Calu3 (cell line): ENCODE results near the gene MRPS35. TPM values are rescaled to one million over a fixed set of nuclear protein-coding genes. Genes with fewer than 3 reads are reported as not detected.

ENCODE experiments used
- BruUV-seq: library from RNA; stranded (reverse); fragments of 400-500 nt; replicated peaks from 2 replicates; lab custom pipeline; 2021; lab: Mats Ljungman, UMichigan
- CTCF ChIA-PET: fragments of 300-600 bp; sonication (Branson Sonifier 250); formaldehyde crosslinking; loops from one replicate; lab custom pipeline; 2022; ENCODE audit warnings: antibody characterized with exemption; lab: Charles Lee
- DNase-seq: peaks from one replicate; pipeline ENCODE4 v3.0.0; 2022
- H3K27ac Mint-ChIP-seq: one replicate; pipeline ENCODE4 v1.8.0; 2022; ENCODE audit warnings: mixed read lengths; ENCODE audit not compliant: unreplicated experiment
- H3K27me3 Mint-ChIP-seq: one replicate; pipeline ENCODE4 v1.8.0; 2022; ENCODE audit warnings: mixed read lengths; ENCODE audit not compliant: unreplicated experiment
- H3K36me3 Mint-ChIP-seq: one replicate; pipeline ENCODE4 v1.8.0; 2022; ENCODE audit warnings: mild to moderate bottlenecking, moderate library complexity, mixed read lengths; ENCODE audit not compliant: insufficient read depth, unreplicated experiment
- H3K4me1 Mint-ChIP-seq: one replicate; pipeline ENCODE4 v1.8.0; 2022; ENCODE audit warnings: mild to moderate bottlenecking, low read depth, mixed read lengths; ENCODE audit not compliant: unreplicated experiment
- H3K4me3 Mint-ChIP-seq: one replicate; pipeline ENCODE4 v1.8.0; 2022; ENCODE audit warnings: mild to moderate bottlenecking, low read depth, moderate library complexity, mixed read lengths; ENCODE audit not compliant: unreplicated experiment
- H3K9me3 Mint-ChIP-seq: one replicate; pipeline ENCODE4 v1.8.0; 2022; ENCODE audit warnings: low read depth, mixed read lengths; ENCODE audit not compliant: unreplicated experiment
- intact Hi-C: fragments of 100-400 bp; cut with micrococcal nuclease; formaldehyde crosslinking; loops from one replicate; pipeline ENCODE4 v1.10.0; 2022; ENCODE audit not compliant: unreplicated experiment
- total RNA-seq: library from RNA; stranded (reverse); gene quantifications from 2 replicates; pipeline ENCODE4 v1.2.3, GENCODE V29; 2022
- TF ChIP-seq, protein P1 (sequence below): fragments of 200-600 bp; IDR thresholded peaks from one replicate; pipeline ENCODE4 v1.8.0; 2022; ENCODE audit warnings: antibody characterized with exemption; ENCODE audit not compliant: unreplicated experiment

MRPS35 gene
- total RNA-seq, 1 experiment from 2014 or later: 70.5 TPM

DNA sequence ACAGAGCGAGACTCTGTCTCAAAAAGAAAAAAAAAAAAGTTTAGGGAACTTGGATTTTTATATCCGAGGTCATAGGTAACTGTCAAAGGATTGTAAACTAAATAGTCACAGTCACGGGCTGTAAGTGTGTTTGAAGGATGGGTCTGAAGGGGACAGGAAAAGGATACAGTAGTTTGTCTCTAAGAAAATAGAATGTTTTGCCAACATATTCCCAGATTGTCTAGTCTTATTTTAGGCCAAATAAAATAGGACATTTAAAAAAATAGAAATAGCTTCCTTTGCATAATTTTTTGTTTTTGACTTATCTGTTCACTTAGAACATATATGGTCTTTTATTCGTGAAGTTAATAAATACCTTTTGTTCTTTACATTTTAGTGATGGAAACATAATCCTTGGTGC is 38.6 kb upstream of the MRPS35 start:
- TF ChIP-seq, protein P1, sequence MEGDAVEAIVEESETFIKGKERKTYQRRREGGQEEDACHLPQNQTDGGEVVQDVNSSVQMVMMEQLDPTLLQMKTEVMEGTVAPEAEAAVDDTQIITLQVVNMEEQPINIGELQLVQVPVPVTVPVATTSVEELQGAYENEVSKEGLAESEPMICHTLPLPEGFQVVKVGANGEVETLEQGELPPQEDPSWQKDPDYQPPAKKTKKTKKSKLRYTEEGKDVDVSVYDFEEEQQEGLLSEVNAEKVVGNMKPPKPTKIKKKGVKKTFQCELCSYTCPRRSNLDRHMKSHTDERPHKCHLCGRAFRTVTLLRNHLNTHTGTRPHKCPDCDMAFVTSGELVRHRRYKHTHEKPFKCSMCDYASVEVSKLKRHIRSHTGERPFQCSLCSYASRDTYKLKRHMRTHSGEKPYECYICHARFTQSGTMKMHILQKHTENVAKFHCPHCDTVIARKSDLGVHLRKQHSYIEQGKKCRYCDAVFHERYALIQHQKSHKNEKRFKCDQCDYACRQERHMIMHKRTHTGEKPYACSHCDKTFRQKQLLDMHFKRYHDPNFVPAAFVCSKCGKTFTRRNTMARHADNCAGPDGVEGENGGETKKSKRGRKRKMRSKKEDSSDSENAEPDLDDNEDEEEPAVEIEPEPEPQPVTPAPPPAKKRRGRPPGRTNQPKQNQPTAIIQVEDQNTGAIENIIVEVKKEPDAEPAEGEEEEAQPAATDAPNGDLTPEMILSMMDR: no peak
- intact Hi-C loops: no loop called here
- no peaks in the 10 kb centered on the region for H3K4me1 Mint-ChIP-seq
- DNase-seq: no peak
- H3K9me3 Mint-ChIP-seq: no peaks in the 10 kb centered on the region
- CTCF ChIA-PET: interaction anchor here (0.6 kb wide), 1 partner anchor 10 kb away, joined by 4 read pairs; no protein-coding TSS in a partner anchor
- H3K36me3 Mint-ChIP-seq: peaks cover 4% of the 10 kb centered on the region
- no peak overlapping the region for H3K4me3 Mint-ChIP-seq
- no peak overlapping the region for H3K27ac Mint-ChIP-seq
- no TSS peak for BruUV-seq
- H3K27me3 Mint-ChIP-seq: no peaks in the 10 kb centered on the region

DNA sequence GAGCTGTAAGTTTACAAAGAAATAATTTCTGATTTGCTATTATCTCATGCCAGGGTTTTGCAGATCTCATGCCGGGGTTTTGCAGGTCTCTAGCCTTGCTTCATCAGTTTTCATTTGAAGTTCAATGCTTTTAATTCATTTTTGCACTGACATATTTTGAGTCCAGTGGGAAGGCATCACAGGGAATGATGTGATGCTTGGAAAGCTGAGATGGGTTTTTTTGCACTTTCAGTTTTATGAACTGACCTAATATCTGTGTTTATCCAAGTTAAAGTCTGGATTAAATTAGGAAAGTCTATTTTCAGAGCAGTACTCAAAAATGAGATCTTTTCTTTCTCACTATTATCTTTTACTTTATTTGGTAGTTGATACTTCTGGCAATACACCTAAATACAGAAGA is 38.0 kb upstream of the MRPS35 start:
- Mint-ChIP-seq H3K36me3 (peaks cover 8% of the 10 kb centered on the region), H3K9me3 (no peaks in the 10 kb centered on the region), H3K27ac (no peak overlapping the region), H3K27me3 (no peaks in the 10 kb centered on the region), H3K4me1 (no peaks in the 10 kb centered on the region), H3K4me3 (no peak overlapping the region)
- BruUV-seq: no TSS peak
- TF ChIP-seq, protein P1: no peak
- intact Hi-C loops: no loop called here
- DNase-seq: no peak
- CTCF ChIA-PET: interaction anchor here (0.6 kb wide), 1 partner anchor 9 kb away, joined by 4 read pairs; no protein-coding TSS in a partner anchor

DNA sequence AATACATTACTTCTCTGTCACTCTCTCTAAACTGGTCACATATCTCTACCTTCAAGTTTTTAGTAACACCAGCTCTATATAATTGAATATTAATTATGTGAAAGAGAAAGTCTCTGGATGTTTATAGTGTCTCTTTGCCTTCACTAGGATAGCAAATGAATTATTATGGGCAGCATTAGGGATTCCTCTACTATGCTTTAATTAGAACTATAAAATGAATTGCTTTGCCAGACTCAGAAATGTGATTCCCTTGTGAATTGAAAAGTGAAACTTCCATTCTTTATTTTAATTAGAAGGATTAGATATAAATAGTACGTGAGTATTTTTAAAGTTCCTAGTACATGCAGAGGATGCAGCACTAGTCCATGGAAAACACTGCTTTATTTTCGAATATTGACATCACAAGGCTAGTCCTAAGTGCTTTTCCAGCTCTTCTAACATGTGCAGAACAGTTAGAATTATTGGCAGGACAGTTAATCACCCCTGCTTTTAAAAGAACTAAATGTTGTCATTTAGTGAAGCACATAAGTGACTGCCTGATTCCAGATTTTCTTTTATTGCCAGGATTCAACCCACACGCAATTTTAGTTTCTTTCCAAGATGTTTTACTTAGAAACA is 37.4 kb upstream of the MRPS35 start:
- H3K36me3 Mint-ChIP-seq: peaks cover 8% of the 10 kb centered on the region
- BruUV-seq: no TSS peak
- intact Hi-C loops: no loop called here
- CTCF ChIA-PET: no interaction called here
- H3K4me3 Mint-ChIP-seq: no peak overlapping the region
- H3K27ac Mint-ChIP-seq: no peak overlapping the region
- H3K9me3 Mint-ChIP-seq: no peaks in the 10 kb centered on the region
- no peak for DNase-seq
- H3K27me3 Mint-ChIP-seq: no peaks in the 10 kb centered on the region
- TF ChIP-seq, protein P1: no peak
- no peaks in the 10 kb centered on the region for H3K4me1 Mint-ChIP-seq

DNA sequence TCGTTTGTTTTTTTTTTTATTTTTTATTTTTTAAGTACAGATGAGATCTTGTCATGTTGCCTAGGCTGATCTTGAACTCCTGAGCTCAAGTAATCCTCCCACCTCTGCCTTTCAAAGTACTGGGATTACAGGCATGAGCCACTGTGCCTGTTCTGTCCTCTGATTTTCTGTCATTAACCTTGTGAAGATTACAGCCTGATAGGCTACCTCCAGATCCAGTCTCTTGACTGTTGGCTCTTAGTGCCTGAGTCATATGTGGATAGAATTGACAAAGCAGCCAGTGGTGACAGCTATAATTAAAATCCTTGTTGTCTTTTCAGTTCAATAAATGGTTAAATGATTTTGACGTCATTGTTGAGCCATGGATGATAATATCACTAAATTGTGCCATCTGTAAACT is 35.6 kb upstream of the MRPS35 start:
- TF ChIP-seq, protein P1: no peak
- no peak for DNase-seq
- H3K27me3 Mint-ChIP-seq: no peaks in the 10 kb centered on the region
- CTCF ChIA-PET: no interaction called here
- H3K36me3 Mint-ChIP-seq: peaks cover 11% of the 10 kb centered on the region
- no TSS peak for BruUV-seq
- no peak overlapping the region for H3K27ac Mint-ChIP-seq
- H3K4me3 Mint-ChIP-seq: no peak overlapping the region
- H3K4me1 Mint-ChIP-seq: no peaks in the 10 kb centered on the region
- intact Hi-C loops: no loop called here
- no peaks in the 10 kb centered on the region for H3K9me3 Mint-ChIP-seq
